Smooth muscle cell (in vitro differentiated cells): ENCODE data around the gene STX18. TPM values are rescaled to one million over a fixed set of nuclear protein-coding genes. Genes with fewer than 3 reads are reported as not detected.
"Not testable (repeated sequence)": the region's sequence is repeated elsewhere in the genome, so short reads cannot be mapped to it uniquely, and the experiment has no call there.

ENCODE experiments used
- DNase-seq: peaks from one replicate; lab custom pipeline; 2025; ENCODE audit not compliant: unreplicated experiment; lab: John Stamatoyannopoulos, UW
- H2AFZ ChIP-seq: fragments of 200-600 bp; sonication (generic); 2 replicates; pipeline ENCODE4 v1.6.0; 2016; ENCODE audit warnings: antibody characterized with exemption, low read depth, mild to moderate bottlenecking
- H3F3A ChIP-seq: fragments of 200-600 bp; sonication (generic); 2 replicates; pipeline ENCODE4 v1.6.0; 2017; ENCODE audit warnings: antibody characterized with exemption, low read depth
- H3K27ac ChIP-seq: fragments of 200-600 bp; sonication (generic); 2 replicates; pipeline ENCODE4 v1.5.1; 2016; ENCODE audit warnings: low read depth, mild to moderate bottlenecking
- H3K27me3 ChIP-seq: fragments of 200-600 bp; sonication (generic); 2 replicates; pipeline ENCODE4 v1.6.1; 2016; ENCODE audit warnings: low read depth, mild to moderate bottlenecking
- H3K36me3 ChIP-seq: fragments of 200-600 bp; sonication (generic); 2 replicates; pipeline ENCODE4 v1.5.1; 2016; ENCODE audit warnings: low read depth
- H3K4me1 ChIP-seq: fragments of 200-600 bp; sonication (generic); 2 replicates; pipeline ENCODE4 v1.5.1; 2016; ENCODE audit warnings: low read depth
- H3K4me2 ChIP-seq: fragments of 200-600 bp; sonication (generic); 2 replicates; pipeline ENCODE4 v1.6.0; 2016; ENCODE audit warnings: mild to moderate bottlenecking
- H3K4me3 ChIP-seq: fragments of 200-600 bp; sonication (generic); 2 replicates; pipeline ENCODE4 v1.5.1; 2016; ENCODE audit warnings: mild to moderate bottlenecking
- H3K79me2 ChIP-seq: fragments of 200-600 bp; sonication (generic); 2 replicates; pipeline ENCODE4 v1.6.0; 2016; ENCODE audit warnings: low read depth, mild to moderate bottlenecking
- H3K9ac ChIP-seq: fragments of 200-600 bp; sonication (generic); 2 replicates; pipeline ENCODE4 v1.6.0; 2016; ENCODE audit warnings: low read depth
- H3K9me3 ChIP-seq: fragments of 200-600 bp; sonication (generic); replicated peaks from 2 replicates; pipeline ENCODE4 v1.5.1; 2016; ENCODE audit warnings: low read depth
- H4K20me1 ChIP-seq: fragments of 200-600 bp; sonication (generic); 2 replicates; pipeline ENCODE4 v1.6.0; 2016; ENCODE audit warnings: low read depth
- CTCF ChIP-seq: fragments of 200-600 bp; sonication (generic); IDR thresholded peaks from 2 replicates; pipeline ENCODE4 v1.5.1; 2017; ENCODE audit warnings: borderline replicate concordance, mild to moderate bottlenecking, antibody characterized with exemption; ENCODE audit not compliant: insufficient read depth, poor library complexity, severe bottlenecking
- WGBS: methylation state at CpG from one replicate; pipeline ENCODE4 v1.1.7; 2016; ENCODE audit warnings: low lambda C conversion rate; 5-methylcytosine and 5-hydroxymethylcytosine counted together
- polyA plus RNA-seq: library from polyadenylated mRNA; unstranded; fragments of >200 nt; fragmentation: Nextera tagmentation; extraction: Ambion mirVana; gene quantifications from 2 replicates; pipeline ENCODE4 v1.2.1, GENCODE V29; 2016
- total RNA-seq: library from RNA; depleted of rRNA; stranded (reverse); fragments of >200 nt; gene quantifications from 2 replicates; pipeline ENCODE4 v1.2.3, GENCODE V29; 2014

The STX18 gene
- total and polyA plus RNA-seq, 2 experiments from 2014 or later, result 17.7 to 23.3 TPM

GRCh38 chr4:4574052-4574451 is 32.2 kb upstream of the STX18 start:
- Histone ChIP-seq H3K27me3 (no peaks in the 10 kb centered on the region), H3F3A (no peaks in the 10 kb centered on the region), H3K4me1 (peaks cover 2% of the 10 kb centered on the region), H4K20me1 (no peaks in the 10 kb centered on the region), H2AFZ (no peak overlapping the region), H3K4me3 (no peak overlapping the region), H3K4me2 (no peak overlapping the region), H3K9ac (no peak overlapping the region), H3K36me3 (no peaks in the 10 kb centered on the region), H3K27ac (no peak overlapping the region), H3K9me3 (no peaks in the 10 kb centered on the region), H3K79me2 (no peaks in the 10 kb centered on the region)
- 94% methylated on average over 5 of the region's 5 CpGs for WGBS
- TF ChIP-seq CTCF, result no peak
- DNase-seq, result no peak

- 83% methylated on average over 2 of the region's 2 CpGs for WGBS
- no peak for TF ChIP-seq CTCF
- DNase-seq, result no peak
Measured at GRCh38 chr4:4572821-4573220, 31.0 kb upstream of the STX18 start.

GRCh38 chr4:4569861-4570260 is 28.0 kb upstream of the STX18 start:
- not testable (repeated sequence) for H3K9me3 ChIP-seq, H3K4me1 ChIP-seq, H3K27me3 ChIP-seq, DNase-seq, H3K79me2 ChIP-seq, H2AFZ ChIP-seq, H3K36me3 ChIP-seq, H3K4me2 ChIP-seq, H3K27ac ChIP-seq, H3K9ac ChIP-seq, H3F3A ChIP-seq, H3K4me3 ChIP-seq, H4K20me1 ChIP-seq
- 98% methylated on average over 4 of the region's 4 CpGs for WGBS

More at GRCh38 chr4:4572821-4573220, 31.0 kb upstream of the STX18 start:
- Histone ChIP-seq H3K27me3 (no peaks in the 10 kb centered on the region), H3K79me2 (no peaks in the 10 kb centered on the region), H3K4me2 (no peak overlapping the region), H3K4me1 (no peaks in the 10 kb centered on the region), H3F3A (no peaks in the 10 kb centered on the region), H3K4me3 (no peak overlapping the region), H3K36me3 (no peaks in the 10 kb centered on the region), H2AFZ (no peak overlapping the region), H3K9ac (no peak overlapping the region), H3K27ac (no peak overlapping the region), H3K9me3 (no peaks in the 10 kb centered on the region), H4K20me1 (no peaks in the 10 kb centered on the region)

- H3K4me1 ChIP-seq, result no peaks in the 10 kb centered on the region
- H3K4me2 ChIP-seq, result no peak overlapping the region
- no peak overlapping the region for H3K4me3 ChIP-seq
- no peaks in the 10 kb centered on the region for H3K27me3 ChIP-seq
- H4K20me1 ChIP-seq, result no peaks in the 10 kb centered on the region
- H3K79me2 ChIP-seq, result no peaks in the 10 kb centered on the region
- WGBS, result 86% methylated on average over 3 of the region's 3 CpGs
- TF ChIP-seq CTCF, result no peak
- DNase-seq, result no peak
- no peak overlapping the region for H3K27ac ChIP-seq
- no peaks in the 10 kb centered on the region for H3K36me3 ChIP-seq
- H3F3A ChIP-seq, result no peaks in the 10 kb centered on the region
- H3K9ac ChIP-seq, result no peak overlapping the region
- no peak overlapping the region for H2AFZ ChIP-seq
- H3K9me3 ChIP-seq, result no peaks in the 10 kb centered on the region
Measured at GRCh38 chr4:4568806-4569427, 27.1 kb upstream of the STX18 start.

GRCh38 chr4:4566359-4566758 is 24.5 kb upstream of the STX18 start:
- H3K4me3 ChIP-seq, DNase-seq, H2AFZ ChIP-seq, H3F3A ChIP-seq, H3K9me3 ChIP-seq, H4K20me1 ChIP-seq, H3K79me2 ChIP-seq, H3K4me2 ChIP-seq, H3K27me3 ChIP-seq, H3K9ac ChIP-seq, H3K36me3 ChIP-seq, H3K27ac ChIP-seq, H3K4me1 ChIP-seq: not testable (repeated sequence)
